HepG2 (cell line): Measurements from ENCODE around the gene GRK3.

Source experiments
- BCLAF1 ChIP-seq: fragments of 450-650 bp; IDR thresholded peaks from 2 replicates; pipeline ENCODE4 v1.6.1; 2017; ENCODE audit warnings: mild to moderate bottlenecking
- CTCF ChIP-seq: sonication (generic); formaldehyde crosslinking; IDR thresholded peaks from 2 replicates; pipeline ENCODE4 v1.5.0; 2020; ENCODE audit warnings: mild to moderate bottlenecking, missing genetic modification reagents, moderate library complexity
- POLR2A ChIP-seq, 2 experiments: IDR thresholded peaks; 2 replicates each; pipeline ENCODE4 v1.6.1; 2011; ENCODE audit warnings: low read depth in 2 of 2, low read length in 2 of 2, mild to moderate bottlenecking in 1 of 2, moderate library complexity in 1 of 2; ENCODE audit not compliant: insufficient read depth in 1 of 2
- SP2 ChIP-seq: sonication (generic); formaldehyde crosslinking; IDR thresholded peaks from 2 replicates; pipeline ENCODE4 v1.5.1; 2020; ENCODE audit warnings: mild to moderate bottlenecking, missing genetic modification reagents
- YEATS2 ChIP-seq: sonication (generic); formaldehyde crosslinking; IDR thresholded peaks from 2 replicates; pipeline ENCODE4 v1.4.0; 2020; ENCODE audit warnings: missing genetic modification reagents, borderline replicate concordance

- no peak for TF ChIP-seq POLR2A (IDR thresholded peaks at IDR 0.05; ENCODE audit: insufficient read depth in 1 of 2, low read depth in 2 of 2, low read length in 2 of 2)
- TF ChIP-seq SP2 (CRISPR knock-in tag), result no peak
- no peak for TF ChIP-seq CTCF (CRISPR knock-in tag)
- no peak for TF ChIP-seq BCLAF1
- no peak for TF ChIP-seq YEATS2 (CRISPR knock-in tag)
Observed at GRCh38 chr22:25741692-25742626, 177.5 kb downstream of the GRK3 start, which contains the start of gene MYO18B.
